Skin epidermis (tissue), 12 donors: ENCODE measurements around the gene TCP11L2.
A peak's percentile ranks its signal among the peaks of the same experiment; 100 is the strongest.

Experiments
- H3K27ac ChIP-seq, 21 experiments: fragments of 200-600 bp; sonication (generic) in 11 of 21; one replicate each; pipeline ENCODE4 v1.5.0; 2020; ENCODE audit warnings: mild to moderate bottlenecking in 3 of 21, inconsistent platforms in 2 of 21, moderate library complexity in 2 of 21
- H3K4me3 ChIP-seq, 7 experiments: fragments of 200-600 bp; sonication (generic) in 2 of 7; one replicate each; pipeline ENCODE4 v1.5.0; 2020; ENCODE audit warnings: inconsistent platforms in 2 of 7, mild to moderate bottlenecking in 2 of 7, moderate library complexity in 1 of 7

TCP11L2 gene

DNA sequence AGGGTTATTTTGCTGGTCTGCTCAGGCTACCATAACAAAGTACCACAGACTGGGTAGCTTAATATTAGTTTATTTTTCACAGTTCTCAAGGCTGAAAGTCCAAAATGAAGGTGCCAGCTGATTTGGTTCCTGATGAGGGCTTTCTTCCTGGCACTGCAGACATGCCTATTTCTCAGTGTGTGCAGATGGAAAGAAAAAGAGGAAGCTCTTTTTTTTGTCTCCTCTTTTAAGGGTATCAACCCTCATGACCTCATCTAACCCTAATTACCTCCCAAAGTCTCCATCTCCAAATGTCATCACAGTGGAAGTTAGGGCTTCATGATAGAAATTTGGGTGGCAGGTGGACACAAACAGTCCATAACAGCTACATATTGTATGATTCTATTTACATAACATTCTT lies 30.0 kb downstream of the TCP11L2 start:
- Histone ChIP-seq H3K27ac (no peak overlapping the region), H3K4me3 (no peak overlapping the region)

DNA sequence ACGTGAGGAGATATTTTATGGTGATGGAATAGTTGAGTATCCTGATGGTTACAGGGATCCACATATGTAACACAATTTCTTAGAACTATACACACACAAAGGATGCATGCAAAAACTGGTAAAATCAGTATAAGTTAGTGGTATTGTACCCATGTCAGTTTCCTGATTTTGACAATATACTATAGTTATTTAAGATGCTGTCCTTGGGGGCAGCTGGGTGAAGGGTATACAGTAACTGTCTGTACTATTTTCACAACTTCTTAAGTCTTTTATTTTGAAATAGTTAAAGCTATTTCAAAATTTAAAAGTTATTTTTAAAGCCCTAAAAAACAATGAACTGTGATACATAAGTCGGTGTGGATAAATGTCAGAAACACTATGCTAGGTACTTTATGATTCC lies 30.5 kb downstream of the TCP11L2 start:
- Histone ChIP-seq H3K27ac (no peak overlapping the region), H3K4me3 (no peak overlapping the region)

DNA sequence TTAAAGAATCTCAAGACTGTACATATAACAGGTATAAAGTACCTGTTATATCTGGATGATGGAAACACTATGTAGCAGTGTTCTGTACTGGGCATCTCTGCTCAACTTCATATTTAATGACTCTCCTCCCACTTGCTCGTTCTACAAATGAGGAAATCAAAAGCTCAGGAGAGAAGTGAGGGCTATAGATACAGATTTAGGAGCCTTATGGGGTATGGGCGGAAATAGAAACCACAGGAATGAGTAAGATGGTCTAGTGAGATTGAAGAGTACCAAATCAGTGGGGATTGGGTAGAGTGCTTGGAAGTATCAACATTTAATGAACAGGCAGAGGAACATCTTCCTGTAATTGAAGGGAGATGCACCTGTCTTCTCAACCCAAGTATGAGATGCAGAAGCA lies 31.2 kb downstream of the TCP11L2 start:
- Histone ChIP-seq H3K27ac (no peak overlapping the region), H3K4me3 (no peak overlapping the region)

DNA sequence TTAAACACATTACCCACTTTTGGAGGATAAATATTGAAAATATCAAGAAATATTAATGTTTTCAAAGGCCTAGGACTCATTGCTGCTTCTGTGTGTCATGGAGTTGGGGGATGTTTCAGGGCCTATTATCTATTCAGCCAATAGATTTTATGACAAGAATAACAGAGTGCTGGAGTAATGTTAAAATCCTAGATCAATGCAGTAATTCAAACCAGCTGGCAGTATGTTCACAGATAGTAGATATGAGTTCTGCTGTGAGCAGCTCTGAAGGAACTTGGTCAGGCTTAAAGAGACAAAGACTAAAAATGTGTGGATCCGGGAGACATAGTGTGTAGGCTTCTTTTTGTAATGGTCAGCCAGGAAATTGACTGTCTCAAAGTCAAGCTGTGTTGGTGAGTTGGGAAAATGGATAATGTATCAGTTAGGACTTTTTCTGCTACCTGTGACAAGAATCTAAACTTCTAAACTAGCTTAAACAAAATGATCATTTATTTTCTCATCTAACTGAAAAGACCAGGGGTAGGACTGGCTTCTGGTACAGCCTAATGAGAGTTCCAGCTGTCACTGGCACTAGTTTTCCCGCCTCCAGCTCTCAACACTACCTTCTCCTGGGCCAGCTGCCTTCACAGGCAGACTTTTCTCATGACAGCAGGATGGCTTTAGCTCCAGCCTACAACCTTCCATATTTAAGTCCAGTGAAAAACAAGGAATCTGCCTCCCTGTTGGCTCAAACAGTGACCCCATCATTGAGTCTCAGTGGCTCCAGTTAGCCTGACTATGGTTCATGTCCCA lies 38.7 kb downstream of the TCP11L2 start:
- Histone ChIP-seq H3K4me3 (no peak overlapping the region), H3K27ac (peak overlapping the region in 12 of 21 experiments; percentile 5 to 77 (median 52))

DNA sequence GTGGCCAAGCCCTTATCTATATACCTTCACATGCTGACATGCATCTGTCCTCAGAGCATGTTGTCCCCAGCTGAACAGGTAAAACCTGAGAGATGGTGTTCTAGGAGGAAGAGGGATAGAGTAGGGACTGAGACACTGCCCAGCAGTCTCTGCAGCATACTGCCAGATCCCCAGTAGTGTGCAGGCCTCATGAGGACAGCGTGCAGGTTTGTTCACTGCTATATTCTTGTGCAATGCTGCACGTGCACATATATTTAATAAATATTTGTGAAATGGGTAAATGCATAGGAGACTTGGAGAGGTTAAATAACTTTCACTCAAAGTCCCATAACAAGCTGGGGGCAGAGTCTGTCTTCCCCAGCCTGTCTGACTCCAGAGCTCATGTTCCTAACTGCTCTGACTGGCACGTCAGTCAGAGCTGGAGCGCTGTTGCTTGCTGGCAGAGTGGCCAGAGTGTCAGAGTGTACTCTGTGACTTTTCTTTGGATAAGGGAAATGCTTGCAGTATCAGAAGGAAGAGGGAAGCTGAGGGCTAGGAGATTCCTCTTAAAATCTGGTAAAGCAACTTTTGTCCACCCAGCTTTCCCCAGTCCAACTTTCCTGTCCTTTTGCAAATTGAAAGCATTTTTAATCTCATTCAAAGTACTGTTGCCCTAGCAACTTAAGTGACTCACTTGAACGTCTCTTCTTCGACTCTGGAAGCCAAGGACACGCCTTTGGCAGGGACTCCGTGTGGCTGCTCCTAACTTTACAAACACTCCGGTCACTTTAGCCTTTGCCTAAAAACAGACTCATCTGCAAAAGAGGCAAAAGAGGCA lies 40.1 kb downstream of the TCP11L2 start:
- Histone ChIP-seq H3K27ac (peak overlapping the region in 16 of 21 experiments; percentile 4 to 77 (median 48)), H3K4me3 (no peak overlapping the region)

DNA sequence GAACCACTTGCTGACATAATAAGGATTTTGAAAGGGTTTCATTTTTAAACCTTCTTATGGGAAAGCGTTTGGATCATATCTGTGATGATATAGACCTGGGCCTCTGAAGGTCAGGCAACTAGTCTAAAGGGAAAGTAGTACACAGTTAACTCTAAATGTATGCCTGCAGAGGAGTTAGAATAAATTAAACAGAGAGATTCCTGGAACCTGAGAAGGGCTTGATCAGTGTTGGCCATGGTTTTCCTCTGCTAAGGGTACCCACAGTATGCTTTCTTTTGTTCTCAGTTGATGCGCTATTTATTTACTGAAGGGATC lies 40.6 kb downstream of the TCP11L2 start:
- H3K27ac ChIP-seq, result peak overlapping the region in 11 of 21 experiments; percentile 5 to 77 (median 53)
- no peak overlapping the region for H3K4me3 ChIP-seq

DNA sequence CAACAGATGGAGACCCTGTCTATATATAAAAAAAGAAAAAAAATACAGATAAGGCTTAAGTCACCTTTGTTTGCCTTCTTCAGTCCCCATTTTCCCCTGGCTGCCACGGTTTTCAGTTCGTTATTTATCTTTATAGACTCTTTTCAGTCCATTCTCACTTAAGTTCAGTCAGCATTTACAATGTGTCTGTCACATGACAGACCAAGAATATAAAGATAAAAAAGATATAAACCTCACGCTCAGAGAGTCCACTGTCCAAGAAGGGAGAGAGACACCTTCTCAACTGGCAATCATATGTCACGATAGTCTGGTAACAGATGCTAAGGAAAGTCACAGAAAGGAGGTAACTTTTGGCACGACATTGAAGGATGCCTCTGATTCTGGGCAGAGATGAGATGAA lies 41.6 kb downstream of the TCP11L2 start:
- H3K4me3 ChIP-seq, result no peak overlapping the region
- peak overlapping the region in 6 of 21 experiments; percentile 24 to 74 (median 48) for H3K27ac ChIP-seq

DNA sequence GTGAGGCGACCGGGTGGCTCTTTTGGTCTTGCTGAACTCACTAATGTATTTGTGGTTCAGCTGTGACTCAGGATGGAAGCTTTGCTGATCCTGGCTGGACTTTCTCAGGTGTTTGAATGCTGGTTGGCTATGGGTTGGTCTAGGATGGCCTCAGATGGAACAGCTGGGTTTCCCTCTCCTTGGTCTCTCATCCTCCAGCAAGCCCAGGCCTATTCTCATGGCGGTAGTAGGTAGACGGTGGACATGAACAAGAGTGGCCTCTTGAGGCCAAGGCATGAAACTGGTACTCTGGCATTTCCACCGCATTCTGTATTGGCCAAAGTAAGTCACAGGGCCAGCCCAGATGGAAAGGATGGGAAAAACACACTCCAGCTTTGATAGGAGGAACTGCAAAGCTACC lies 43.2 kb downstream of the TCP11L2 start:
- Histone ChIP-seq H3K27ac (no peak overlapping the region), H3K4me3 (no peak overlapping the region)

DNA sequence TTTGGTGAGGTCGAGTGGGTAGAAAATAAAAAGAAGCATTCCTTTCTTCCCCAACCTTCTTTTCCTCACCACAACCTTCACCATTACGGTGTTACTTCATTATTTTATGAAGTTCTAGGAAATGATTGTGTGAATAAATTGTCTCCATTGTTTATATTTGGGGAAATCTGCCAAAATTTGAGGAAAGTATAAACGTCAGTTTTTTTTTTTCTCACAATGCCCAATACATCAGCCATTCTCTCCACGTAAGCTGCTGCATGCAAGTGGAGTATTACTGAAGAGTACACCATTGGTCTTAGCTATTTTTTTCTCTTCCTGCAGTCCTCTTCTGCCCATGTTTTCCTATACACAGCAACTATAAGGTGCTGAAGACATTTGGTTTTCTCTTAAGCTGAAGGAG lies 45.9 kb downstream of the TCP11L2 start:
- Histone ChIP-seq H3K4me3 (no peak overlapping the region), H3K27ac (no peak overlapping the region)

DNA sequence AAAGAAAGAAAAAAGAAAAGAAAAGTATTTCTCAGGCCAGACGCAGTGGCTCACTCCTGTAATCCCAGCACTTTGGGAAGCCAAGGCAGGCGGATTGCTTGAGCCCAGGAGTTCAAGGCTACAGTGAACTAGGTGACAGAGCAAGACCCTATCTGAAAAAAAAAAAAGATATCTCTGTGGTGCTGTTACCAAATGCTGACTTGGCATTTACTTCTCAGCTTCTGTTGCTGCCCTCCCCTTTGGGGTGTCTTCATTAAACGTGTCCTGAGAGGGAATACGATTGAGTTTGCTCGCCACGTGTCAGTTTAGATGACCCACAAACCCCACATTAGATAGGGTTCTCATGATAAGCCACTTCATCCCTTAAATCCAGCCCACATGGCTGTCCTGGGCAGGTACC lies 50.6 kb downstream of the TCP11L2 start:
- Histone ChIP-seq H3K27ac (no peak overlapping the region), H3K4me3 (no peak overlapping the region)

DNA sequence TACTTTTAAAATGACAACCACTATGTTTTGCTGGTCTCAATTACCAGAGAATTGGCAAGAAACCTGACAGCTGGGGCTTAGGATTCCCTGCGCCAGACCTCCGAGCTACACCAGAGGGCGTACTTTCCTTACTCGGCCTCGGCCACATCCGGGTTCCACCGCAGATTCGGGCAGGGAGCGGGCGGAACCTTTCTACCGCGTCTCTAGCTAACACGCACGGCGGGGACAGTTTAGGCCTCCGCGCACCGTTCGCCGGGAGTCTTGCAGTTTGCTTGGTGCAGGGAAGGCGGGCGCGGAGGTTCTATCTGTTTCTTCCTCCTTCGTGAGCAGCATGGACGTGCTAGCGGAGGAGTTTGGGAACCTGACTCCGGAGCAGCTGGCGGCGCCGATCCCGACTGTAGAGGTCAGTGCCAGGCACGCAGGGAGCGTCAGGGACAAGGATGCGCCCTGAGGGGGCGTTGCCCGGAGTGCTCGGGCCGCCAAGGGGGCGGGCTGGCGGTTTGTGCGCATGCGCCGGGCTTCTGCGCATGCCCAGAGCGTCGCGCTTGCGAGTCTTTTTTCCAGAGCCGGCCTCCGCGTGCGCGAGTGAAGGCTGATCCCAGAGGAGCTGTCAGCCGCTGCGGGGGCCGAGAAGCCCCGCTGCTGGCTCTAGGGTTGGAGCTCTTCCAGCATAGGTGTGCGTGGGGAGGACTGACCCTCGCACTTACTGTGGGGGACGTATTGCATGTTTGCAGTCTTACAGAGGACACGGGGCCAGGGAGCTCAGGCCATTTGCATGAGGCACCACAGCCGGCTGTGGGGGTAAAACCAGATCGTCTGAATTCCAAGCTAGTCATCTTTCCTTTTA lies 55.2 kb downstream of the TCP11L2 start, which contains the start of gene POLR3B:
TSS of gene POLR3B (plus strand) at position 200 of the 847 bp plus-strand sequence. CDS start at position 332, 132 bp downstream.
- peak within 1 kb of the TSS; percentile 46 to 78 (median 57) for H3K4me3 ChIP-seq
- H3K27ac ChIP-seq, result peak within 1 kb of the TSS; percentile 39 to 94 (median 90)

DNA sequence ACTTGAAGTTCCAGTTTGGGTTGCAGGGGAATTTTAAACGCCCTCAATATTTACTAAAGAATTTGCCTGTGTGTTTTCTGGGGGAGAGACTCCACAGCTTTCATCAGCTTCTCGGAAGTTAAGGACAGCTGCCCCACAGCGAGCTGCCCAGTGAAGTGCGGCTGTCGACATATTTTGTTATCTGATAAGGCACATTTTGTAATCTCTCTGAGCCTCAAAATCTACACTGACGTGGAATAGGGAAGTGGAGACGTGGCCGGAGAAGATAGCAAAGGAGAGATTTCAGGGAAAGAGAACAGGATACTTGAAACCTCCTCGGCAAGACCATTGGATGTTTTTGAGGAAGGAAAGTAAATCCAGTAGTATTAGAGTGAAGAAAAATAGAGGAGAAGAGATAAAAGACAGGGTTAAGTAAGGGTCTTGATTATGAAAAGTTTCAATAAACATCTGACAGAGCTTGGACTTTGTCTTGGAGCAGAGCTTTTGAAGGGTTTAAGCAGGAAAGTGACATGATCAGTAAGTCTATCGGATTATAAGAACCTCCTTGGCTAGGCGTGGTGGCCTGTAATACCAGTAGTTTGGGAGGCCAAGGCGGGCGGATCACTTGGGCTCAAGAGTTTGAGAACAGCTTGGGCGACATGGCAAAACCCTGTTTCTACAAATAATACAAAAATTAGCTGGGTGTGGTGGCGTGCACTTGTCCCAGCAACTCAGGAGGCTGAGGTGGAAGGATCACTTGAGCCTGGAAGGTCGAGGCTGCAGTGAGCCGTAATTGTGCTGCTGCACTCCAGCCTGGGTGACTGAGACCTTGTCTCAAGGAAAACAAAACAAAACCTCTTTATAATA lies 56.1 kb downstream of the TCP11L2 start:
- Histone ChIP-seq H3K4me3 (peak overlapping the region; percentile 46 to 78 (median 57)), H3K27ac (peak overlapping the region in 20 of 21 experiments; percentile 54 to 94 (median 91))

DNA sequence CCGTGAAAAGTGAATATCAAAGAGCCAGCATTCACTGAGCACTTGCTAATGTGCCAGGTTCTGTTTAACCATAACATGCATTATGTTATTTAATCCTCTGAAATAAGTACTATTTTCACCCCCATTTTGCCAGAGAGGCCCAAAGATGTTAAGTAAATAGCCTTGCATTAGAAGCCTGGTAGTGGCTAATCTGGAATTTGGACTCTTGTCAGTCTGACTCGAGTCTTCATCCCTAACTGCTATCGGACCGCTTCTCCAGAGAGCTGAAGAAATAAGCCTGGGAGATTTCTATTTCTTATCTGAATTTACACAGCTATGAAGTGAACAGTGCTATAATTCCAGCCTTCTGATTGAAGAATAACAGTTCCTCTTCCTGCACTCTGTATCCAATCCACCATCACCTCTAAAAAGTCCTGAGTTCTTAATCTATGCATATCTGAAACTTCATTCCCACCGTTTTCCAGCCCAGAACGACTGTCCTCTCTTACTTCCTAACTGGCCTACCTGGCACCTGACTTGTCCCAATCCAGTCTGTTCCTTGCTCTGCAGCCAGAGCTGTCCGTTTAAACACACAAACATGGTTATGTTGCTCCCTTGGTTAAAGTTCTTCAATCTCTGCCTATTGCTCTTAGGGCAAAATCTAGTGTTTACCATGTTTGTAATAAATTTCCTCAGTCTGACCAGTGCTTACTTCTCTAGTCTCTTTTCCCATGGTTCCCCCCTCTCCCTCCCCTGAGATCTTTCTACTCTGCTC lies 57.3 kb downstream of the TCP11L2 start:
- no peak overlapping the region for H3K27ac ChIP-seq
- no peak overlapping the region for H3K4me3 ChIP-seq

DNA sequence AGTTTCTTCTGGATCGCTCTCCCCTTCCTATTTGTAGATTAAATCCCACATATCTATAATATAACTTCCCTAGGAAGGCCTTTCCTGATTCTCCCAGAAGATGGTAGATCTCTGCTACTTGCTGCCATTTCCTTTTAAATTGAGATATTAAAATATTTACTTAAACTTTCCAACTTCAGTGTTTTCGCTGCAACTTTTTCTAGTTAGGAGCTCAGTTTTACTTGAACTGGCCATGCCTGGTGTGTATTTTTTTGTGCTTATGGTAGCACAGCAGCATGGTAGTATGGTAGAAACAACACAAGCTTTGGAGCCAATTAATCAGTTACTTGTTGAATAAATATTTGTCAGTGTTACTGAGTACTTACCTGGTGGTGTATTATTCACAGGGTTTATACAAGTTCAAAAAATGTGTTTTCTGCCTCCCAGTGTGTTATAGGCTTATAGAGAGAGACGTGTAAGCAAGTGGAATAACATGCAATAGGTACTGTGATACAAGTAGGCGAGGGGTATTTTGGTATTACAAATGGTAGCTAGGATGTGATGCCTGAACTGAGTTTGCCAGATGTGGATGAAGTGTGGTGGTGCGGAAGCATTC lies 58.0 kb downstream of the TCP11L2 start:
- H3K27ac ChIP-seq, result no peak overlapping the region
- no peak overlapping the region for H3K4me3 ChIP-seq

DNA sequence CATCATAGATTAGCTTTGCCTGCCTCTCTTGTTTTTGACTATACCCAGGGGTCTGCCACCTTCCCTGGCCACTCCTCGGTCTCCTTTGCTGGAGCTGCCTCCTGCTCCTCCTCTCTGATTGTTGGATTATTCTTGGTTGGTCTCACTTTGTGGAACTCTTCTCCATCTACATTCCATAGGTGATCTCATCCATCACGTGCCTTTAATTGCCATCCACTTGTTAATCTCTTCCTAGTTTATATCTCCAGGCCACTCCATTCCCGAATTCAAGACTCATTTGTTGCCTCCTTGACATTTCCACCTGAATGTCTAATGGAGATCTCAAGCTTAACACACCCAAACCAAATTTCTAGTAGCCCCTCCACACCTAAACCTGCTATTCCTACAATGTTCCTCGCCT lies 60.4 kb downstream of the TCP11L2 start:
- H3K27ac ChIP-seq, result no peak overlapping the region
- no peak overlapping the region for H3K4me3 ChIP-seq

DNA sequence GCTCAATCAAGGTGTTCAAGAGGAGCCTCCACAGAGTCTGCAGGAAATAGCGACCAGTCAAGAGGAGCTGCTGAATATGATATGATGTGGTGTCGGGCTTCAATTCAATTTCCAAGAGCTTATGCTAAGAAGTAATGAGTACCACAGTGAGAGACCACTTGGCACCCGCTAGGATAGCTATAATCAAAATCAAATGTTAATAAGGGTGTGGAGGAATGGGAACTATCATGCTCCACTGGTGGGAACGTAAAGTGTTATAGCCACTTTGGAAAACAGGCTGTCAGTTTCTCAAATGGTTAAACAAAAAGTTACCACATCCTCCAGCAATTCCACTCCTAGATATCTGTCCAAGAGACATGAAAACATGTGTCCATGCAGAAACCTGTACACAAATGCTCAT lies 61.7 kb downstream of the TCP11L2 start:
- no peak overlapping the region for H3K27ac ChIP-seq

DNA sequence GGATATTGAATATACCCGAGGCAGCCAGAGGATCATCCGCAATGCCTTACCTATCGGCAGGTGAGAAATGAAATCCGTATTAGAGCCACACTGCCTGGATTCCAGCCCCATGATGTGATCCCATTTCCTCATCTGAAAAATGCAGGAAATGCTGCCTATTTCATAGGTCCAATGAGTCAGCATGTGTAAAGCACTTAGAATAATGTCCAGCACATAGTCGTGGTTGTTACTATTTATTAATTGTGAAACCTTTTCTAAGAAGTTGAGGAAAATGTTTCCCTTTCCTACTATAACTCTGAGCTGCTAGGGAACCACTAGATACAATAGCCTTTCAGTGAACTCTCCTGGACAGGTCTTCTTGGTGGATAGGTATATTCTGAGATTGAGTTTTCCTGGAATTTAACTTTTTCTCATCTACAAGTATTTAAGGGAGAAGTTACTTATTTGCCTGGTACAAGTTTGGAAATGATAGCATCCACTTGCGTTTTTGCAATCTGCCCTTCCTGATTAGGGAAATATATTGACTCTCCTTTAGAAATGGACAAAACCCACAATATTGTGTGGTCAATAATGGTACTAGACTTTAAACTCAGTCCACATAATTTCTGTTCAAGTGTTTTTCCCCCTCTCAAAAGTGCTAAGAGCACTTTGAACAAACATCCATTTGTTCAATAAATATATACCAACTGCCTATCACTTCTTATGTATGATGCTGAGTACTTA lies 67.3 kb downstream of the TCP11L2 start:
- Histone ChIP-seq H3K27ac (no peak overlapping the region), H3K4me3 (no peak overlapping the region)

More for the DNA sequence above, 61.7 kb downstream of the TCP11L2 start:
- no peak overlapping the region for H3K4me3 ChIP-seq
